GM12892 (cell line): ENCODE measurements around the gene SLC1A4.
"Not testable (repeated sequence)": the region's sequence is repeated elsewhere in the genome, so short reads cannot be mapped to it uniquely, and the experiment has no call there.

Source experiments
- POLR2A ChIP-seq: IDR thresholded peaks from 2 replicates; pipeline ENCODE4 v1.6.1; 2011; ENCODE audit warnings: low read depth, low read length, control low read depth
- POLR2AphosphoS5 ChIP-seq: IDR thresholded peaks from 2 replicates; pipeline ENCODE4 v1.6.1; 2011; ENCODE audit warnings: low read depth, low read length, control low read depth
- TAF1 ChIP-seq: IDR thresholded peaks from 2 replicates; pipeline ENCODE4 v1.6.1; 2011; ENCODE audit warnings: low read depth, mild to moderate bottlenecking, control low read depth, low read length, borderline replicate concordance

DNA sequence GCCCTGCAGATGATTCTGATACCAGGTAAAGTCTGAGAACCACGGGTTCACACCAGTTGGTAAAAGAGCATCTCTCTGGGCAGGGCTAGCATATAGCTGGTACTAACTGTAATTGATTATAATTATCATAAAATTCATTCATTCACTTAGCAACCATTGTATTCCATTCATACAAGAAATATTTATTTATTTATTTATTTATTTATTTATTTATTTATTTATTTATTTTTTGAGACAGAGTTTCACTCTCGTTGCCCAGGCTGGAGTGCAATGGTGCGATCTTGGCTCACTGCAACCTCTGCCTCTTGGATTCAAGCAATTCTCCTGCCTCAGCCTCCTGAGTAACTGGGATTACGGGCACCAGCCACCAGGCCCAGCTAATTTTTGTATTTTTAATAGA is 44.5 kb downstream of the SLC1A4 start:
- TF ChIP-seq POLR2A, POLR2AphosphoS5, TAF1: not testable (repeated sequence)
